HG03097 (cell line): ENCODE results near the gene C3orf62.

Experiments used
- ATAC-seq: cut with Tn5 transposase; IDR thresholded peaks from one replicate; pipeline ENCODE4 v1.9.1; 2021; ENCODE audit not compliant: unreplicated experiment, low FRiP score

The C3orf62 gene

GRCh38 chr3:49219132-49219531 lies 57.9 kb downstream of the C3orf62 start:
- no peak for ATAC-seq
